Measurements from ENCODE around the gene TCF25.
"Not testable (repeated sequence)": the region's sequence is repeated elsewhere in the genome, so short reads cannot be mapped to it uniquely, and the experiment has no call there.

The TCF25 gene

GRCh38 chr16:89919535-89920406 is 46.4 kb downstream of the TCF25 start:
- DNase-seq (ENCODE audit: low read depth in 2 of 3, low spot score in 2 of 3) = no peak

GRCh38 chr16:89920723-89921122 is 47.3 kb downstream of the TCF25 start:
- DNase-seq (ENCODE audit: low read depth in 2 of 3, low spot score in 2 of 3) = no peak

- DNase-seq (ENCODE audit: low read depth in 2 of 3, low spot score in 2 of 3) = no peak
Observed at GRCh38 chr16:89921131-89921701, 47.8 kb downstream of the TCF25 start.

DNA sequence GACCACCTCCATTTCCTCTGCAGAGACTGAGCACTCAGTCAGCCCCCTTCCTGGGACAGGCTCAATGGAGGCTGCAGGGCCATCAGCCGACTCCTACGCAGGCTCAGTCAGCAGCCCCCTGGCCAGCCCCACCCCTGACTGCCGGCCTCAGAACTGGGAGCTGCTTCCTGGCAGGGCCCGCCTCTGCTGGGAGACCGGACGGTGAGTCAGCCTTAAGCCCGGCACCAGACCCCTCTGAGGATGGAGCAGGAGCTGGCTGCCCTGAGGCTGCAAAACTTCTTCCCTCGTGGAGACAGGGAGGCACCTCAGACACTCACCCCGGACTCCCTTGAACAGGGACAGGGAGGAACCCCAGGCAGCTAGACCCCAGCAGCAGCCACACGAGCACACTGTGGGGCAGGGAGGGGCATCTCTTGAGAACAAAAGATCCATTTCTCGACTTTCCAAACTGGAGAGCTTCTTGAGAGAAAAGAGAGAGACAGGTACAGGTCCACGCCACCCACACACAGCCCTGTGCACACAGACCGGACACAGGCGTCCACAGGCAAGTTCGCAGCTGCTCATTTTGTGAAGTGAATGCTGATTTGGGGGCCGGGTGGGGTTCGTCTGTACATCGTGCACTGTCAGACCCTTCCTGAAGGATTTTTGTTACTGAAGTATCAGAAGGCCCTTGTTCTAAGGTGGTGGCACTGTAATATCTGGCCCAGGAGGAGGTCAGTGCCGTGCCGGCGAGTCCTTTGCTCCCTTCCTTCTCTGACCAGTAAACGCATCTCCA is 48.5 kb downstream of the TCF25 start:
- no peak for DNase-seq (ENCODE audit: low read depth in 2 of 3, low spot score in 2 of 3)

DNA sequence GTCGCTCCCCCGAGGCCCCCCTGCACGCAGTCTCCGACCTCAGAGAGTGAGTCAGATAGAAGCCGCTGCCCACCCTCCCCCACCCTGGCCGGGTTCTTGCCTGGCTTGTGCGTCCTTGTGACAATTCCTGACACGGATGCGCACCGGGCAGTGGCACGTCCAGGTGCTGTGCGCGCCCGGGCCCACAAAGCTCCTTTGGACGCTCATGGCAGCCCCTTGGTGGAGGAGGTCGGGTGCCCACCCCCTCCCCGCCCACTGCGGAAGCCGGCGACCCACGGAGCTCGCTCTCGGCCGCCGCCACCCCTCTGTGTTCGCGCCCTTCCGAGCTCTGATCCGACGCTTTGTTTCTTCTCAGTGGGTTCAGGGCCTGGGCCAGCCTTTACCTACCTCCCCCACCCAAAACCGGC is 49.1 kb downstream of the TCF25 start:
- DNase-seq (ENCODE audit: low read depth in 2 of 3, low spot score in 2 of 3) = no peak

DNA sequence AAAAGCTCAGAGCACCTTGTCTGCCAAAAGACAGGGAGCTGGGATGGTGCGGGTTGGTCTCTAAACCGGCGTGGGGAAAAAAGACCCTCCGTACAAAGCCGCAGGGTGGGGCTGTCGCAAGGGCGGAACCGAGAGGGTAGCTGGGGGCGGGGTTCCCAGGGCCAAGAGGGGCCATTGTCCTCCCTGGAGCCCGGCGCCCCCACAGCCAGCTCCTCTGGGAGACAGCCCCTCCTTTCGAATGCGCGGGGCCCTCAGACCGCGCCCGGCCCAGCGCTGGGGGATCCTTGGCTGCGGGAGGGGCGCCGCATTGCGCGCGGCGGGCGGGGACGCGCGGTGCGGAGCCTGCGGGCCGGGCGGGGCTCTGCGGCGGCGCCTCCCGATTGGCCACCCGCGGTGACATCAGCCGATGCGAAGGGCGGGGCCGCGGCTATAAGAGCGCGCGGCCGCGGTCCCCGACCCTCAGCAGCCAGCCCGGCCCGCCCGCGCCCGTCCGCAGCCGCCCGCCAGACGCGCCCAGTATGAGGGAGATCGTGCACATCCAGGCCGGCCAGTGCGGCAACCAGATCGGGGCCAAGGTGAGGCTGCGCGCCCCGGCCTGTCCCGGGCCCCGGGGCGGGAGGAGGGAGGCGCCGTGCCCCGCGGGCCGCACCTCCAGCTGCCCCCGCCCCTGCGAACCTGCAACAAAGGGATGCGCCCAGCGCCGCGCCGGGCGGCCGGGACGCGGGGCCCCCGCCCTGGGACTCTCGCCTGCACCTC is 49.7 kb downstream of the TCF25 start, which contains the start of gene TUBB3:
TUBB3 (plus strand) TSS at position 459 of the 756 bp plus-strand sequence; CDS start at position 519, 60 bp downstream.
- no peak for DNase-seq (ENCODE audit: low read depth in 2 of 3, low spot score in 2 of 3)

- DNase-seq (ENCODE audit: low read depth in 2 of 3, low spot score in 2 of 3) = no peak
Observed at GRCh38 chr16:89923640-89924296, 50.4 kb downstream of the TCF25 start.

DNA sequence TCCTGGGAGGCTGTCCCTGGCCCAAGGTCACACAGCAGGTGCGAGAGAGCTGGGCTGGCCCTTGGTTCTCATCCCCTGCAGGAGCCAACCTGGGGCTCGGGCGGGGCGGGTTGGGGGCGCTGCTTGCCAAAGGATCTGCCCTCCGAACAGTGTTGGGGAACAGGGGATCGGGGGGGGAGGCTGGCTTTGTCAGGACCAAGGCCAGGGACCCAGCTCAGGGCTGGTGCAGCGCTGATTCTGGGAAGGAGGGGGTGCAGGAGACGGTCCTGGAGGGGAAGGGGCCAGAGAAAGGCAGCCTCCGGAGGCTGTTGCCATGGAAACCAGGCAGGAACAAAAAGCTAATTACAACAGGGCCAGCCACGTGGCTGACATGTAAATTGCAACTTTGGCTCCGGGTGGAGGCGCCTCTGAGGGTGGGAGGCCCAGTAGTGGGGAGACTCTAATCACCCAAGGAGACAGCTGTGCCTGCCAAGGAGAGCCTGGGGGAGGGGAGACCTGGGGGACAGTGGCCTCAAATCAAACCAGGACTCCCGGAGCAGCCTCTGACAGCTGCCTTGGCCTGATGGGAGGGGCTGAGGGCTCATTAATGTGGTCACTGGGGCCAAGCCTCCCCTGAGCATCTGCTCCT is 51.0 kb downstream of the TCF25 start:
- DNase-seq (ENCODE audit: low read depth in 2 of 3, low spot score in 2 of 3) = no peak

GRCh38 chr16:89924925-89925307 is 51.5 kb downstream of the TCF25 start:
- no peak for DNase-seq (ENCODE audit: low read depth in 2 of 3, low spot score in 2 of 3)

- no peak for DNase-seq (ENCODE audit: low read depth in 2 of 3, low spot score in 2 of 3)
Observed at GRCh38 chr16:89925596-89926079, 52.2 kb downstream of the TCF25 start.

GRCh38 chr16:89931305-89931896 is 58.0 kb downstream of the TCF25 start:
- no peak for DNase-seq (ENCODE audit: low read depth in 2 of 3, low spot score in 2 of 3)

- DNase-seq (ENCODE audit: low read depth in 2 of 3, low spot score in 2 of 3) = no peak
Observed at GRCh38 chr16:89931964-89932363, 58.6 kb downstream of the TCF25 start.

DNA sequence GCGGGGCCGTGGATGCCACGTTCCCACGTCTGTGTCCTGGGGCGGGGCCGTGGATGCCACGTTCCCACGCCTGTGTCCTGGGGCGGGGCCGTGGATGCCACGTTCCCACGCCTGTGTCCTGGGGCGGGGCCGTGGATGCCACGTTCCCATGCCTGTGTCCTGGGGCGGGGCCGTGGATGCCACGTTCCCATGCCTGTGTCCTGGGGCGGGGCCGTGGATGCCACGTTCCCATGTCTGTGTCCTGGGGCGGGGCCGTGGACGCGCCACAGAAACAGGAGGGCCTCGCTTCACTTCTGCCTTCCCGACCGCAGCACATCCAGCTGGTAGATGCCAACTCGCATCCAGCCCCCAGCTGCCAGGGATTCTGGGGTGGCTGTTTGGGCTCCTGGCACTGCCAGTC is 60.6 kb downstream of the TCF25 start:
- not testable (repeated sequence) for DNase-seq (ENCODE audit: low read depth in 2 of 3, low spot score in 2 of 3)

GRCh38 chr16:89934611-89935553 is 61.5 kb downstream of the TCF25 start:
- no peak for DNase-seq (ENCODE audit: low read depth in 2 of 3, low spot score in 2 of 3)

GRCh38 chr16:89935620-89936019 is 62.2 kb downstream of the TCF25 start:
- DNase-seq (ENCODE audit: low read depth in 2 of 3, low spot score in 2 of 3) = not testable (repeated sequence)

- DNase-seq (ENCODE audit: low read depth in 2 of 3, low spot score in 2 of 3) = no peak
Observed at GRCh38 chr16:89936034-89936433, 62.6 kb downstream of the TCF25 start.

- no peak for DNase-seq (ENCODE audit: low read depth in 2 of 3, low spot score in 2 of 3)
Observed at GRCh38 chr16:89936508-89936907, 63.1 kb downstream of the TCF25 start.

DNA sequence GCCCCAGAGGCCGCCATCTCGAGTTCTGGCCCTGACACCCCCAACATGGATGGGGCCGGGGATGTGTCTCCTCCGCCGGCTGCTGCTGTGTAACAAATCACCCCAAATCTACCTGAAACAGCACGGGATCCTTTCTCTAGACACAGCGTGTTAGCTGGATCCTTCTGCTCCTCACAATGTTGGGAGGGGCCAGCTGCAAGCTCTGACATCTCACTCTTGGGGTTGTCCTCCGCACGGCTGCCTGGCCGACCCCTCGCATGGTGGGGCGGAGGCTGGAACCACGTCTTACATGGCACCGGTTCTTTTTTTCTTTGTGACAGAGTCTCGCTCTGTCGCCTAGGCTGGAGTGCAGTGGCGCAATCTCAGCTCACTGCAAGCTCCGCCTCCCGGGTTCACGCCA is 63.6 kb downstream of the TCF25 start:
- DNase-seq (ENCODE audit: low read depth in 2 of 3, low spot score in 2 of 3) = no peak
